ENCODE measurements around the gene CEP250. TPM values are rescaled to one million over a fixed set of nuclear protein-coding genes. Genes with fewer than 3 reads are reported as not detected.
"Not testable (repeated sequence)": the region's sequence is repeated elsewhere in the genome, so short reads cannot be mapped to it uniquely, and the experiment has no call there.

CEP250 gene
- total and polyA plus RNA-seq, 8 donors = 23.4 to 80.0 (median 71.3) TPM

- Histone ChIP-seq H3K4me3 (no peak overlapping the region), H3K9me3 (no peaks in the 10 kb centered on the region), H3K36me3 (no peaks in the 10 kb centered on the region), H3K27ac (no peak overlapping the region), H3K27me3 (no peaks in the 10 kb centered on the region), H3K4me1 (peaks cover 5 to 19% of the 10 kb centered on the region in 2 donors)
- no peak for DNase-seq
- no peak for TF ChIP-seq CTCF (IDR thresholded peaks at IDR 0.05)
- intact Hi-C loops (cut with DNase I) = no loop called here
- no peak for ATAC-seq
Measured at GRCh38 chr20:35451295-35451694, 4.1 kb upstream of the CEP250 start.

- Histone ChIP-seq H3K9me3 (no peaks in the 10 kb centered on the region), H3K27me3 (no peaks in the 10 kb centered on the region), H3K36me3 (no peaks in the 10 kb centered on the region), H3K4me1 (peaks cover 5 to 15% of the 10 kb centered on the region in 2 donors), H3K27ac (no peak overlapping the region), H3K4me3 (no peak overlapping the region)
- DNase-seq (no peak), ATAC-seq (no peak)
- no peak for TF ChIP-seq CTCF (IDR thresholded peaks at IDR 0.05)
- intact Hi-C loops (cut with DNase I) = no loop called here
Measured at GRCh38 chr20:35453647-35454046, 1.8 kb upstream of the CEP250 start.

GRCh38 chr20:35456700-35457099 lies 1.3 kb downstream of the CEP250 start:
- intact Hi-C loops (cut with DNase I); DNase-seq; ATAC-seq: not testable (repeated sequence)

GRCh38 chr20:35457539-35457938 lies 2.1 kb downstream of the CEP250 start:
- intact Hi-C loops (cut with DNase I); H3K9me3 ChIP-seq; ATAC-seq: not testable (repeated sequence)

More at GRCh38 chr20:35456700-35457099, 1.3 kb downstream of the CEP250 start:
- H3K27ac ChIP-seq, H3K4me3 ChIP-seq, H3K27me3 ChIP-seq, H3K36me3 ChIP-seq, H3K9me3 ChIP-seq: not testable (repeated sequence)
- peaks cover 5 to 15% of the 10 kb centered on the region in 2 donors for H3K4me1 ChIP-seq

DNA sequence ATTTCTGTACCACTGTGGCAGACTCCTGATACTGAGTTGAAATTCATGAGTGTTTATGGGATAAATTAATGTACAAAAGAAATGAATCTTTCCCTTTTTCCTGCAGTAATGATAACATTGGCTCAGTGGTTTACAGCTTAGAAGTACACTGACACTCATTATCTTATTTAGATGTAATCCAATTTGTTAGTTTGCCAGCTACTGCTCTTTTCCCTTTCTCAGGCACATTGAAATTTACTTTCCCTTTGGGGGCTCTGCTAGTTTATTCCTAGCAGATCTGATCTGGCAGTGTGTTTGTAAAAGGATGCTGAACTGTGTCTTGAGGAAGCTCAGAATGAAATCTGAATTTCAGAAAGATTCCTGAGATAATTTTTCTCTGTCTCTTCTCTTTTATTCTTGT lies 3.0 kb downstream of the CEP250 start:
- peaks cover 0 to 20% of the 10 kb centered on the region in 2 donors for H3K36me3 ChIP-seq
- H3K27ac ChIP-seq = no peak overlapping the region
- no peaks in the 10 kb centered on the region for H3K27me3 ChIP-seq
- no peak for DNase-seq
- no peak for TF ChIP-seq CTCF (IDR thresholded peaks at IDR 0.05)
- no peak for ATAC-seq
- H3K4me1 ChIP-seq = peaks cover 5 to 15% of the 10 kb centered on the region in 2 donors
- no peaks in the 10 kb centered on the region for H3K9me3 ChIP-seq
- H3K4me3 ChIP-seq = no peak overlapping the region
- intact Hi-C loops (cut with DNase I) = no loop called here

More at GRCh38 chr20:35457539-35457938, 2.1 kb downstream of the CEP250 start:
- H3K4me1 ChIP-seq = peaks cover 5 to 15% of the 10 kb centered on the region in 2 donors
- H3K4me3 ChIP-seq, H3K27ac ChIP-seq, H3K27me3 ChIP-seq, DNase-seq: not testable (repeated sequence)
- H3K36me3 ChIP-seq = peaks cover 0 to 12% of the 10 kb centered on the region in 2 donors

GRCh38 chr20:35461620-35462019 lies 6.2 kb downstream of the CEP250 start:
- H3K4me3 ChIP-seq = no peak overlapping the region
- H3K27ac ChIP-seq = no peak overlapping the region
- H3K9me3 ChIP-seq = no peaks in the 10 kb centered on the region
- peak; percentile 53 for ATAC-seq
- intact Hi-C loops (cut with DNase I) = no loop called here
- DNase-seq = no peak
- no peak for TF ChIP-seq CTCF (IDR thresholded peaks at IDR 0.05)
- no peaks in the 10 kb centered on the region for H3K4me1 ChIP-seq
- peaks cover 0 to 28% of the 10 kb centered on the region in 2 donors for H3K36me3 ChIP-seq
- H3K27me3 ChIP-seq = no peaks in the 10 kb centered on the region
